Measurements from ENCODE around the gene JMJD8. TPM values are rescaled to one million over a fixed set of nuclear protein-coding genes. Genes with fewer than 3 reads are reported as not detected.

Gene JMJD8
- total RNA-seq, 1 donor from 2014 or later = 64.5 TPM

DNA sequence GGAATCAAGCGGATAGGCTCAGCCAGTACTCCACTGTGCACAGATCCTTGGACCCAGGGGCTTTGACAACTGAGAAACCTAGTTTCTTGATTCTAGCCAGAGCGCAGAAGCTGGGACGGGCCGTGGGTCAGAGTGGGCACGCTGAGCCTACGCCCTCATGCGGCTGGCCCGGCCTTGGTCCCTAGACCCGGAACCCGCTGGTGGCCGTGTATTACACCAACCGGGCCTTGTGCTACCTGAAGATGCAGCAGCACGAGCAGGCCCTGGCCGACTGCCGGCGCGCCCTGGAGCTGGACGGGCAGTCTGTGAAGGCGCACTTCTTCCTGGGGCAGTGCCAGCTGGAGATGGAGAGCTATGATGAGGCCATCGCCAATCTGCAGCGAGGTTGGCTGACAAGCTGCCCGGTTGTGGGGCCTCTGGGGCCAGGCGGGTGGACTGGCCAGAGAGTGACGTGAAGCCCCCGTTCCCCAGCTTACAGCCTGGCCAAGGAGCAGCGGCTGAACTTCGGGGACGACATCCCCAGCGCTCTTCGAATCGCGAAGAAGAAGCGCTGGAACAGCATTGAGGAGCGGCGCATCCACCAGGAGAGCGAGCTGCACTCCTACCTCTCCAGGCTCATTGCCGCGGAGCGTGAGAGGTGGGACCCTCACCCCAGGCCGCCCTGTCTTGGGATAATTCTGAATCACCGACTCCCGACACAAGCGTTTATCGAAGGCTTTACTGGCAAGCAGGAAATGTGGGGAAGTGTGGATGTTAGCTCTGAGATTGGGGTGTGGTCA is 3.0 kb downstream of the JMJD8 start:
- peak overlapping the region; percentile 90 for H3K4me3 Mint-ChIP-seq
- no peaks in the 10 kb centered on the region for H3K9me3 Mint-ChIP-seq
- peaks cover 14% of the 10 kb centered on the region for H3K27me3 Mint-ChIP-seq (ENCODE audit: low read depth)
- TF ChIP-seq, protein P1, sequence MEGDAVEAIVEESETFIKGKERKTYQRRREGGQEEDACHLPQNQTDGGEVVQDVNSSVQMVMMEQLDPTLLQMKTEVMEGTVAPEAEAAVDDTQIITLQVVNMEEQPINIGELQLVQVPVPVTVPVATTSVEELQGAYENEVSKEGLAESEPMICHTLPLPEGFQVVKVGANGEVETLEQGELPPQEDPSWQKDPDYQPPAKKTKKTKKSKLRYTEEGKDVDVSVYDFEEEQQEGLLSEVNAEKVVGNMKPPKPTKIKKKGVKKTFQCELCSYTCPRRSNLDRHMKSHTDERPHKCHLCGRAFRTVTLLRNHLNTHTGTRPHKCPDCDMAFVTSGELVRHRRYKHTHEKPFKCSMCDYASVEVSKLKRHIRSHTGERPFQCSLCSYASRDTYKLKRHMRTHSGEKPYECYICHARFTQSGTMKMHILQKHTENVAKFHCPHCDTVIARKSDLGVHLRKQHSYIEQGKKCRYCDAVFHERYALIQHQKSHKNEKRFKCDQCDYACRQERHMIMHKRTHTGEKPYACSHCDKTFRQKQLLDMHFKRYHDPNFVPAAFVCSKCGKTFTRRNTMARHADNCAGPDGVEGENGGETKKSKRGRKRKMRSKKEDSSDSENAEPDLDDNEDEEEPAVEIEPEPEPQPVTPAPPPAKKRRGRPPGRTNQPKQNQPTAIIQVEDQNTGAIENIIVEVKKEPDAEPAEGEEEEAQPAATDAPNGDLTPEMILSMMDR (conservative IDR thresholded peaks at IDR 0.05) = no peak
- peaks cover 4% of the 10 kb centered on the region for H3K36me3 Mint-ChIP-seq (ENCODE audit: low read depth)
- H3K27ac Mint-ChIP-seq (ENCODE audit: unreplicated experiment) = no peak overlapping the region
- DNase-seq (ENCODE audit: low read depth, low spot score) = no peak
- H3K4me1 Mint-ChIP-seq = peaks cover 18% of the 10 kb centered on the region

DNA sequence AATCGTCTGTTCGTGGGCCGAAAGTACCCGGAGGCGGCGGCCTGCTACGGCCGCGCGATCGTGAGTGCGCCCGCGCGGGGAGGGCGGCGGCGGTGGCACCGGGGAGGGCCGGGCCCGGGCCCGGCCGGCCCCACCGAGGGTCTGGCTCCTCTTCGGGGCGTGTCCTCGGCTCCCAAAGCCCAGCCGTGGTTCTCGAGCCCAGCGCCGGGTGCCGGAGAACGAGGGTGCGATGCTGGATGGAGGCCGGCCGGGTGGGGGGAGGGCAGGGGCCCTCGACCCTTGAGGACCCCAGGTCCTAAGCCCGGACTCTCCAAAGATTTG is 3.5 kb downstream of the JMJD8 start:
- peaks cover 18% of the 10 kb centered on the region for H3K4me1 Mint-ChIP-seq
- no peaks in the 10 kb centered on the region for H3K9me3 Mint-ChIP-seq
- peak overlapping the region; percentile 90 for H3K4me3 Mint-ChIP-seq
- TF ChIP-seq, protein P1 (conservative IDR thresholded peaks at IDR 0.05) = no peak
- no peak overlapping the region for H3K27ac Mint-ChIP-seq (ENCODE audit: unreplicated experiment)
- peaks cover 3% of the 10 kb centered on the region for H3K36me3 Mint-ChIP-seq (ENCODE audit: low read depth)
- DNase-seq (ENCODE audit: low read depth, low spot score) = no peak
- H3K27me3 Mint-ChIP-seq (ENCODE audit: low read depth) = peaks cover 12% of the 10 kb centered on the region

DNA sequence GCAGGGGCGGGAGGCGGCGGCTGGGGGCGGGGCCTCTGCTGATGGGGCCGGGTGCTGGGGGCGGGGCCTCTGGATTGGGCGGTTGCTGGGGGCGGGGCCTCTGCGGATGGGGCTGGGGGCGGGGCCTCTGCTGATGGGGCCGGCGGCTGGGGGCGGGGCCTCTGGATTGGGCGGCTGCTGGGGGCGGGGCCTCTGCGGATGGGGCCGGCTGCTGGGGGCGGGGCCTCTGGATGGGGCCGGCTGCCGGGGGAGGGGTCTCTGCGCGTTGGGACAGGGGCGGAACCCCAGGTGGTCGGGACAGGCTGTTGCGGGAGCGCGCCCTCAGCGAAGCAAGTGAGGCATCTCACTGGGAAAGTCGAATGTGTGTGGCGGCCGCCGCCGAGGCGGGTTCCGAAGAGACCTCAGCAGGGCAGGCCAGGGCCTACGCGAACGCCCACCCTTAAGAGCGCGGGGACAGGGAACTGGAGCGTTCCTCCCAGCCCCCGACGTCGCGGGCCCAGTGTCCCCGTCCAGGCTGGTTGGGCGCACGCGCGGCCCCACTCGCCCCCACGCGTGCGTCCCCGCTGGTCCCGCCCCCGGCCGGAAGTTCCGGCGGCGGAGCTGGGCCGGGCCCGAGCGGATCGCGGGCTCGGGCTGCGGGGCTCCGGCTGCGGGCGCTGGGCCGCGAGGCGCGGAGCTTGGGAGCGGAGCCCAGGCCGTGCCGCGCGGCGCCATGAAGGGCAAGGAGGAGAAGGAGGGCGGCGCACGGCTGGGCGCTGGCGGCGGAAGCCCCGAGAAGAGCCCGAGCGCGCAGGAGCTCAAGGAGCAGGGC is 4.1 kb downstream of the JMJD8 start, which contains the start of gene STUB1:
Gene STUB1, plus strand, starts transcription at position 597 of the 811 bp plus-strand sequence. Its CDS starts 116 bp downstream, at position 713.
- peaks cover 3% of the 10 kb centered on the region for H3K36me3 Mint-ChIP-seq (ENCODE audit: low read depth)
- peak within 1 kb of the TSS; percentile 91 for H3K27ac Mint-ChIP-seq (ENCODE audit: unreplicated experiment)
- H3K27me3 Mint-ChIP-seq (ENCODE audit: low read depth) = peaks cover 16% of the 10 kb centered on the region
- peak; percentile 92 for DNase-seq (ENCODE audit: low read depth, low spot score)
- peaks cover 21% of the 10 kb centered on the region for H3K4me1 Mint-ChIP-seq
- H3K4me3 Mint-ChIP-seq = peak within 1 kb of the TSS; percentile 91
- TF ChIP-seq, protein P1 (conservative IDR thresholded peaks at IDR 0.05) = no peak
- H3K9me3 Mint-ChIP-seq = no peaks in the 10 kb centered on the region

DNA sequence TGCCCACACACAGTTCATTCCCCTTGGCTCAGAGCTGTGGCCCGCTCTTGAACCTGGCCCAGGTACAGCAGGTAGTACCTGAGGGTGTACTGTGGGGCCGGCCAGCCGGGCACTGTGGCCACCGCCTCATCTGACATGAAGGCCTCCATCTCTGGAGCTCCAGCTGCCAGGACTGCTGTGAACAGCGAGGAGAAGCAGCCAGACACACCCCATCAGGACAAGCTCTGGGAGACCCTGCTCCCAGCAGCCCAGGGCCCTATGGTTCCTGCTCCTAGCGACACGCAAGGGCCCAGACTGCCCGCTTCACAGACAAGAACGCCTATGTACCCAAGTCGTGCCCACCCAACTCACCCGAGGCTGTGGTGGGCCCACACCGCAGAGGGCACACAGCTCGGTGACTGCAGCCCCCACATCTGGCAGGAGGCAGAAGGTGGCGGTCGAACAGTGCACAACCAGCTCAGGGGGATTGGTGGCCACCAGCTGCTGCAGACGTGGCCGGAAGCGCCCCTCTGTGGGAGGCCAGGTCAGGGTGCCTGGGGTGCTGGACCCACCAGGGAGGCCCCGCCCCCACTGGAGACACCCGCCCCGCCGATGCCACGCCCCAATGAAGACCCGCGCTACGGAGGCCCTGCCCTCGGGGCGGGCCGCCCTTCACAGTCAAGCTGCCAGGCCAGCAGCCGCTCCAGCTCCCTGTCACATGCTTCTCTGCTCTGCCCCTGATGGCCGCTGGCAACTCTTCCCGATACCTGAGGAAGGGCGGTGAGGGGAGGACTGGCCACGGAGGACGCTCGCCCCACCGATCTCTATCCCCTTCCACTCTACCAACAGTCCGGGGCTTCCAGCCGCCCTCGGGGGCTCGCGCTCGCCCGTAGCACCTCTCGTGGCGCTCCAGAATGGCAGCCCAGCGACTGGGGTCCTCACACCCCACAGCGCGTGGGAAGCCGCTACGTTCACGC is 5.0 kb downstream of the JMJD8 start:
- TF ChIP-seq, protein P1 (conservative IDR thresholded peaks at IDR 0.05) = no peak
- Mint-ChIP-seq H3K27ac (ENCODE audit: unreplicated experiment) (no peak overlapping the region), H3K36me3 (ENCODE audit: low read depth) (peaks cover 3% of the 10 kb centered on the region), H3K4me3 (peak overlapping the region; percentile 91), H3K9me3 (no peaks in the 10 kb centered on the region), H3K4me1 (peaks cover 22% of the 10 kb centered on the region), H3K27me3 (ENCODE audit: low read depth) (peaks cover 20% of the 10 kb centered on the region)
- peak; percentile 64 for DNase-seq (ENCODE audit: low read depth, low spot score)

All from neural crest cell (in vitro differentiated cells).